Caco-2 (cell line): ENCODE results near the gene PTPN13. TPM values are rescaled to one million over a fixed set of nuclear protein-coding genes. Genes with fewer than 3 reads are reported as not detected.

ENCODE experiments used
- BruUV-seq: library from RNA; stranded (reverse); fragments of 400-500 nt; replicated peaks from 2 replicates; lab custom pipeline; 2021; lab: Mats Ljungman, UMichigan
- CTCF ChIA-PET: fragments of 300-600 bp; sonication (Branson Sonifier 250); formaldehyde crosslinking; loops from one replicate; lab custom pipeline; 2022; ENCODE audit warnings: antibody characterized with exemption; lab: Charles Lee
- POLR2A ChIA-PET: fragments of 300-600 bp; sonication (Branson Sonifier 250); formaldehyde crosslinking; loops from one replicate; lab custom pipeline; 2022; ENCODE audit warnings: antibody characterized with exemption; lab: Charles Lee
- DNase-seq, 2 experiments: peaks; one replicate each; pipeline versions ENCODE4 v3.0.0 to v3.0.0-alpha.2; 2020 to 2022
- H3K27me3 ChIP-seq: replicated peaks from 2 replicates; pipeline ENCODE4 v1.6.0; 2011; ENCODE audit warnings: low read length; ENCODE audit not compliant: control insufficient read depth, insufficient read depth
- H3K36me3 ChIP-seq: 2 replicates; pipeline ENCODE4 v1.5.1; 2011; ENCODE audit warnings: low read length; ENCODE audit not compliant: control insufficient read depth, insufficient read depth
- H3K4me1 ChIP-seq: fragments of 250-450 bp; sonication (Bioruptor Pico); 2 replicates; pipeline ENCODE4 v1.5.1; 2020; ENCODE audit warnings: mild to moderate bottlenecking
- H3K4me3 ChIP-seq: 2 replicates; pipeline ENCODE4 v1.5.1; 2011; ENCODE audit warnings: low read depth, mild to moderate bottlenecking, control low read depth, low read length
- H3K9me3 ChIP-seq: fragments of 250-450 bp; sonication (Bioruptor Pico); 2 replicates; pipeline ENCODE4 v1.5.1; 2020; ENCODE audit warnings: mild to moderate bottlenecking, moderate library complexity
- H3K27ac Mint-ChIP-seq: one replicate; pipeline ENCODE4 v1.8.0; 2022; ENCODE audit warnings: mixed read lengths; ENCODE audit not compliant: unreplicated experiment
- H3K27me3 Mint-ChIP-seq: one replicate; pipeline ENCODE4 v1.8.0; 2022; ENCODE audit warnings: mixed read lengths; ENCODE audit not compliant: insufficient read depth, unreplicated experiment
- H3K36me3 Mint-ChIP-seq: one replicate; pipeline ENCODE4 v1.8.0; 2022; ENCODE audit warnings: mild to moderate bottlenecking, mixed read lengths; ENCODE audit not compliant: insufficient read depth, unreplicated experiment
- H3K4me1 Mint-ChIP-seq: one replicate; pipeline ENCODE4 v1.8.0; 2022; ENCODE audit warnings: low read depth, mixed read lengths; ENCODE audit not compliant: unreplicated experiment
- H3K4me3 Mint-ChIP-seq: one replicate; pipeline ENCODE4 v1.8.0; 2022; ENCODE audit warnings: mild to moderate bottlenecking, moderate library complexity, mixed read lengths; ENCODE audit not compliant: unreplicated experiment
- H3K9me3 Mint-ChIP-seq: one replicate; pipeline ENCODE4 v1.8.0; 2022; ENCODE audit warnings: mixed read lengths; ENCODE audit not compliant: unreplicated experiment
- intact Hi-C: fragments of 100-400 bp; cut with micrococcal nuclease; formaldehyde crosslinking; loops from one replicate; pipeline ENCODE4 v1.10.0; 2022; ENCODE audit not compliant: unreplicated experiment
- total RNA-seq: library from RNA; stranded (reverse); gene quantifications from 2 replicates; pipeline ENCODE4 v1.2.3, GENCODE V29; 2022
- TF ChIP-seq, protein P1 (sequence below), 2 experiments: fragments of 200-600 bp in 1 of 2; IDR thresholded peaks; 1 replicate in 1 of 2; 2 replicates in 1 of 2; pipeline versions ENCODE4 v1.5.1 to v1.8.0; 2011 to 2022; ENCODE audit warnings: antibody characterized with exemption in 1 of 2, control low read depth in 1 of 2, inconsistent platforms in 1 of 2, low read depth in 1 of 2, low read length in 1 of 2, mild to moderate bottlenecking in 1 of 2, moderate library complexity in 1 of 2; ENCODE audit not compliant: insufficient read depth in 1 of 2, severe bottlenecking in 1 of 2, unreplicated experiment in 1 of 2

Gene PTPN13
- total RNA-seq, 1 experiment from 2014 or later = 12.1 TPM

- H3K36me3 Mint-ChIP-seq = no peaks in the 10 kb centered on the region
- TF ChIP-seq, protein P1, sequence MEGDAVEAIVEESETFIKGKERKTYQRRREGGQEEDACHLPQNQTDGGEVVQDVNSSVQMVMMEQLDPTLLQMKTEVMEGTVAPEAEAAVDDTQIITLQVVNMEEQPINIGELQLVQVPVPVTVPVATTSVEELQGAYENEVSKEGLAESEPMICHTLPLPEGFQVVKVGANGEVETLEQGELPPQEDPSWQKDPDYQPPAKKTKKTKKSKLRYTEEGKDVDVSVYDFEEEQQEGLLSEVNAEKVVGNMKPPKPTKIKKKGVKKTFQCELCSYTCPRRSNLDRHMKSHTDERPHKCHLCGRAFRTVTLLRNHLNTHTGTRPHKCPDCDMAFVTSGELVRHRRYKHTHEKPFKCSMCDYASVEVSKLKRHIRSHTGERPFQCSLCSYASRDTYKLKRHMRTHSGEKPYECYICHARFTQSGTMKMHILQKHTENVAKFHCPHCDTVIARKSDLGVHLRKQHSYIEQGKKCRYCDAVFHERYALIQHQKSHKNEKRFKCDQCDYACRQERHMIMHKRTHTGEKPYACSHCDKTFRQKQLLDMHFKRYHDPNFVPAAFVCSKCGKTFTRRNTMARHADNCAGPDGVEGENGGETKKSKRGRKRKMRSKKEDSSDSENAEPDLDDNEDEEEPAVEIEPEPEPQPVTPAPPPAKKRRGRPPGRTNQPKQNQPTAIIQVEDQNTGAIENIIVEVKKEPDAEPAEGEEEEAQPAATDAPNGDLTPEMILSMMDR (IDR thresholded peaks at IDR 0.05; ENCODE audit: insufficient read depth in 1 of 2, low read depth in 1 of 2, low read length in 1 of 2, severe bottlenecking in 1 of 2, unreplicated experiment in 1 of 2) = no peak
- no peak overlapping the region for H3K27ac Mint-ChIP-seq
- Histone ChIP-seq H3K27me3 (no peaks in the 10 kb centered on the region), H3K9me3 (no peaks in the 10 kb centered on the region), H3K36me3 (no peaks in the 10 kb centered on the region), H3K4me1 (no peaks in the 10 kb centered on the region), H3K4me3 (no peak overlapping the region)
- ChIA-PET POLR2A (no interaction called here), CTCF (no interaction called here)
- intact Hi-C loops = no loop called here
- H3K27me3 Mint-ChIP-seq = no peaks in the 10 kb centered on the region
- H3K4me1 Mint-ChIP-seq = peaks cover 7% of the 10 kb centered on the region
- H3K4me3 Mint-ChIP-seq = no peak overlapping the region
- BruUV-seq = no TSS peak
- no peak for DNase-seq
- no peaks in the 10 kb centered on the region for H3K9me3 Mint-ChIP-seq
Measured at GRCh38 chr4:86600007-86600653, 6.0 kb downstream of the PTPN13 start.

GRCh38 chr4:86603311-86603885, 9.3 kb downstream of the PTPN13 start:
- Mint-ChIP-seq H3K9me3 (no peaks in the 10 kb centered on the region), H3K36me3 (no peaks in the 10 kb centered on the region), H3K27me3 (no peaks in the 10 kb centered on the region), H3K4me1 (no peaks in the 10 kb centered on the region), H3K27ac (no peak overlapping the region), H3K4me3 (no peak overlapping the region)
- ChIA-PET POLR2A (no interaction called here), CTCF (no interaction called here)
- no peaks in the 10 kb centered on the region for H3K9me3 ChIP-seq
- TF ChIP-seq, protein P1 (IDR thresholded peaks at IDR 0.05; ENCODE audit: insufficient read depth in 1 of 2, low read depth in 1 of 2, low read length in 1 of 2, severe bottlenecking in 1 of 2, unreplicated experiment in 1 of 2) = no peak
- no peak overlapping the region for H3K4me3 ChIP-seq
- no peaks in the 10 kb centered on the region for H3K4me1 ChIP-seq
- no peaks in the 10 kb centered on the region for H3K36me3 ChIP-seq
- BruUV-seq = no TSS peak
- no peaks in the 10 kb centered on the region for H3K27me3 ChIP-seq
- no peak for DNase-seq
- intact Hi-C loops = no loop called here

- intact Hi-C loops = no loop called here
- ChIA-PET POLR2A (no interaction called here), CTCF (no interaction called here)
- BruUV-seq = no TSS peak
- H3K36me3 Mint-ChIP-seq = no peaks in the 10 kb centered on the region
- no peak overlapping the region for H3K27ac Mint-ChIP-seq
- Histone ChIP-seq H3K4me3 (no peak overlapping the region), H3K9me3 (no peaks in the 10 kb centered on the region), H3K4me1 (no peaks in the 10 kb centered on the region), H3K36me3 (no peaks in the 10 kb centered on the region), H3K27me3 (no peaks in the 10 kb centered on the region)
- no peak overlapping the region for H3K4me3 Mint-ChIP-seq
- no peaks in the 10 kb centered on the region for H3K9me3 Mint-ChIP-seq
- H3K27me3 Mint-ChIP-seq = no peaks in the 10 kb centered on the region
- no peak for DNase-seq
- H3K4me1 Mint-ChIP-seq = no peaks in the 10 kb centered on the region
- TF ChIP-seq, protein P1 (IDR thresholded peaks at IDR 0.05; ENCODE audit: insufficient read depth in 1 of 2, low read depth in 1 of 2, low read length in 1 of 2, severe bottlenecking in 1 of 2, unreplicated experiment in 1 of 2) = no peak
Measured at GRCh38 chr4:86606809-86607208, 12.7 kb downstream of the PTPN13 start.
